Measurements from ENCODE around the gene SLCO4A1. TPM values are rescaled to one million over a fixed set of nuclear protein-coding genes. Genes with fewer than 3 reads are reported as not detected.

The SLCO4A1 gene
- total and polyA plus RNA-seq, 2 experiments from 2014 or later = 0.22 to 0.43 TPM

DNA sequence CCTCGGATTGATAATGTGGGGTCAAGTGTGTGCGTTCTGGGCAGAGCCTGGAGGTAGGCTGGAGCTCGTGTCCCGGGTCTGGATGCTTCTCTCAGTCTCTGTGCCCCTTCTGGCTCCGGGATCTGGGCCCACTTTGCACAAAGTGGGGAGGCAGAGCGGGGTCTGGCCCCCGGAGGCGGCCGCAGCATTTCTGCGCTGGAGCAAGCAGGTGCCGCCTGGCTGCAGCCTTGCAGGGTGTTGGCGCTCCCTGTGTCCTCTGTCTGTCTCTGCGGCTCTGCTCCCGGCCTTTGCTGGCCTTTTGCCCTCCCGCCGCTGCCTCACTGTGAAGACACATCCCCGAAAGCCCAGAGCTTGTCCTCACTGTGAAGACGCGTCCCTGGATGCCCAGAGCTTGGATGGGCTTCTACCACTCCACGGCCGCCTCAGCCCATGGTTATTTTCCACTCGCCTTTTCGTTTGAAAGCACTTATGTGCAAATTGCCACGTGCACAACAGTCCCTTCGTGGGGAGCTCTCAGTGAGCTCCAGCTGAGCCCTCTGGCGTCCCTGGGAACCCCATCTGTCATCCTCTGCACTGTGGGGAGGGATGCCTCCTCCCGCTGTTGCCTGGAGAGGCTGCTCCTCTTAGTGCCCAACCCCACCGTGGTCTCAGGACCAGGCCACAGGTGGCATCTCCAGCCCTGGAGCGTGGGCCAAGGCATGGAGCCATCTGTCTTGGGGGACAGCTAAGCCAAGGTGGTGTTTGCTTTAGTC lies 17.4 kb downstream of the SLCO4A1 start:
- no peaks in the 10 kb centered on the region for H3K27me3 ChIP-seq (replicated peaks; ENCODE audit: insufficient read depth)
- no peak overlapping the region for H2AFZ ChIP-seq
- H4K20me1 ChIP-seq (ENCODE audit: insufficient read depth) = no peaks in the 10 kb centered on the region
- H3K9me2 ChIP-seq (ENCODE audit: insufficient read depth) = no peaks in the 10 kb centered on the region
- no peaks in the 10 kb centered on the region for H3K9me3 ChIP-seq (ENCODE audit: low read depth)
- no peaks in the 10 kb centered on the region for H3K36me3 ChIP-seq (ENCODE audit: low read depth)
- TF ChIP-seq EZH2phosphoT487 (IDR thresholded peaks at IDR 0.05; ENCODE audit: insufficient read depth, low read depth) (no peak), EZH2 (IDR thresholded peaks at IDR 0.05; ENCODE audit: insufficient read depth, poor library complexity, severe bottlenecking) (no peak)
- no peaks in the 10 kb centered on the region for H3F3A ChIP-seq (ENCODE audit: insufficient read depth)
- no peak for DNase-seq
- no peaks in the 10 kb centered on the region for H3K79me2 ChIP-seq (ENCODE audit: insufficient read depth)
- 84 to 87% methylated on average over 29 of the region's 29 CpGs for WGBS, 2 experiments (ENCODE audit: low coverage in 1 of 2, low lambda C conversion rate in 2 of 2, missing lambda C conversion rate in 2 of 2)
- no peak overlapping the region for H3K27ac ChIP-seq
- in situ Hi-C loops (cut with MboI) = no loop called here
- H3K9ac ChIP-seq = no peak overlapping the region
- no peak overlapping the region for H3K4me3 ChIP-seq
- H3K4me2 ChIP-seq (ENCODE audit: unreplicated experiment) = no peak overlapping the region
- H3K4me1 ChIP-seq (ENCODE audit: insufficient read depth) = peaks cover 7% of the 10 kb centered on the region; the same call in 1 of the 2 replicates

DNA sequence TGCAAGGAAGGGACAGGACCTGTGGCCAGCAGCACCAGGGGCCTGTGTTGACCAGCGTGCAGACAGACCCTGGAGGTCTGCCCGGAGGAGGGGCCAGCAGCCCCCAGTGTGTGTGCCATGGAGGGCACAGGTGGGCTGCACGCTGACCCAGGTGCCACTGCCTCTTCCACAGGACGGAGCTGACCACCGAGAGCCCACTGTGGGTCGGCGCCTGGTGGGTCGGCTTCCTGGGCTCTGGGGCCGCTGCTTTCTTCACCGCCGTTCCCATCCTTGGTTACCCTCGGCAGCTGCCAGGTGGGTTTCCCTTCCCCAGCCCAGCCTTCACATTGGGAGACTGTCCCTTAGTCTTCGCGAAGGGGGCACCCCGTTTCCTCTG lies 17.9 kb downstream of the SLCO4A1 start:
- Histone ChIP-seq H3K9me3 (ENCODE audit: low read depth) (no peaks in the 10 kb centered on the region), H3K79me2 (ENCODE audit: insufficient read depth) (no peaks in the 10 kb centered on the region), H3K4me2 (ENCODE audit: unreplicated experiment) (no peak overlapping the region), H3K4me1 (ENCODE audit: insufficient read depth) (peaks cover 7% of the 10 kb centered on the region; the same call in 1 of the 2 replicates), H3K4me3 (no peak overlapping the region), H3K9me2 (ENCODE audit: insufficient read depth) (no peaks in the 10 kb centered on the region), H3F3A (ENCODE audit: insufficient read depth) (no peaks in the 10 kb centered on the region), H3K9ac (no peak overlapping the region), H2AFZ (no peak overlapping the region), H4K20me1 (ENCODE audit: insufficient read depth) (no peaks in the 10 kb centered on the region), H3K27me3 (replicated peaks; ENCODE audit: insufficient read depth) (no peaks in the 10 kb centered on the region), H3K36me3 (ENCODE audit: low read depth) (no peaks in the 10 kb centered on the region), H3K27ac (no peak overlapping the region)
- DNase-seq = no peak
- TF ChIP-seq EZH2 (IDR thresholded peaks at IDR 0.05; ENCODE audit: insufficient read depth, poor library complexity, severe bottlenecking) (no peak), EZH2phosphoT487 (IDR thresholded peaks at IDR 0.05; ENCODE audit: insufficient read depth, low read depth) (no peak)
- 93 to 95% methylated on average over 10 to 15 of the region's 15 CpGs for WGBS, 2 experiments (ENCODE audit: low coverage in 1 of 2, low lambda C conversion rate in 2 of 2, missing lambda C conversion rate in 2 of 2)
- in situ Hi-C loops (cut with MboI) = no loop called here

DNA sequence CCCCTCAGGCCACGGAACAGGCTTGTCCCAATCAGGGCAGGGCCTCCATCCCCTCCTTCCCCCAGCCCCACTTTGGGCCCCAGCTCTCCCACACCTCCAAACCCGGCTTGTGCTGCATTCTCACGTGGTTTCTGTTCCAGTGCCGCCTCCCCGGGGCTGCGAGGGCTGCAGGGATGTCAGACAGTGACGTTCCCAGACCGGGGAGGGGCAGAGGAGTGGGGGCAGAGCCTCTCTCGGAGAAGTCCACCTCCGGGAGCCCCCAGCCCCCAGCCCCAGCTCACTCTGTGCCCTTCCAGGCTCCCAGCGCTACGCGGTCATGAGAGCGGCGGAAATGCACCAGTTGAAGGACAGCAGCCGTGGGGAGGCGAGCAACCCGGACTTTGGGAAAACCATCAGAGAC lies 18.5 kb downstream of the SLCO4A1 start:
- Histone ChIP-seq H4K20me1 (ENCODE audit: insufficient read depth) (no peaks in the 10 kb centered on the region), H2AFZ (no peak overlapping the region), H3K4me2 (ENCODE audit: unreplicated experiment) (no peak overlapping the region), H3K27ac (no peak overlapping the region), H3K9me3 (ENCODE audit: low read depth) (no peaks in the 10 kb centered on the region), H3K36me3 (ENCODE audit: low read depth) (no peaks in the 10 kb centered on the region), H3K9ac (no peak overlapping the region), H3K79me2 (ENCODE audit: insufficient read depth) (no peaks in the 10 kb centered on the region), H3K9me2 (ENCODE audit: insufficient read depth) (no peaks in the 10 kb centered on the region), H3F3A (ENCODE audit: insufficient read depth) (no peaks in the 10 kb centered on the region), H3K4me1 (ENCODE audit: insufficient read depth) (peaks cover 7% of the 10 kb centered on the region; the same call in 1 of the 2 replicates), H3K4me3 (no peak overlapping the region), H3K27me3 (replicated peaks; ENCODE audit: insufficient read depth) (no peaks in the 10 kb centered on the region)
- 68 to 95% methylated on average over 7 to 18 of the region's 18 CpGs for WGBS, 2 experiments (ENCODE audit: low coverage in 1 of 2, low lambda C conversion rate in 2 of 2, missing lambda C conversion rate in 2 of 2)
- DNase-seq = no peak
- in situ Hi-C loops (cut with MboI) = no loop called here
- no peak for TF ChIP-seq EZH2phosphoT487 (IDR thresholded peaks at IDR 0.05; ENCODE audit: insufficient read depth, low read depth)

DNA sequence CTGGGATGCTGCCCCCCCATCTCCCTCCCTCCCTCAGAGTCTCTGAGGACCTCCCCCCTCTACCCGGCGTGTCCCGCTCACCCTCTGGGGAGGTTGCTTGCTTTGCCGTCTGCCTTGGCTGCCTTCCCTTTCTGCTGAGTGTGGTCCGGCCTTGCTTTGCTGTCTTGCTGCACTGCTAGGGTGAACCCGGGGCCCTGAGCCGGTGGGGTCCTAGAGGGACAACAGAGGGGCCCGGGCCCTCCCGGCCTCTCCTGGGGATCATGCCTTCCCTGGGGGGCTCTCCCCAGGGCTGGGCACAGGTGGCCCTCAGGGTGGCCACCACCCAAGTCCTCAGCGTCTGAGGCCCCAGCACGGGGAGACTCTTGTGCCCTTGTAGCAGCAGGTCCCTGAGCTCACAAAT lies 19.3 kb downstream of the SLCO4A1 start:
- 78% methylated on average over 8 to 11 of the region's 11 CpGs for WGBS, 2 experiments (ENCODE audit: low coverage in 1 of 2, low lambda C conversion rate in 2 of 2, missing lambda C conversion rate in 2 of 2)
- Histone ChIP-seq H3K79me2 (ENCODE audit: insufficient read depth) (no peaks in the 10 kb centered on the region), H3K27me3 (replicated peaks; ENCODE audit: insufficient read depth) (no peaks in the 10 kb centered on the region), H4K20me1 (ENCODE audit: insufficient read depth) (no peaks in the 10 kb centered on the region), H2AFZ (no peak overlapping the region), H3K36me3 (ENCODE audit: low read depth) (no peaks in the 10 kb centered on the region), H3K4me3 (no peak overlapping the region), H3K4me1 (ENCODE audit: insufficient read depth) (peaks cover 7% of the 10 kb centered on the region; the same call in 1 of the 2 replicates), H3K9ac (no peak overlapping the region), H3F3A (ENCODE audit: insufficient read depth) (no peaks in the 10 kb centered on the region), H3K27ac (no peak overlapping the region), H3K9me2 (ENCODE audit: insufficient read depth) (no peaks in the 10 kb centered on the region), H3K9me3 (ENCODE audit: low read depth) (no peaks in the 10 kb centered on the region), H3K4me2 (ENCODE audit: unreplicated experiment) (no peak overlapping the region)
- no peak for DNase-seq
- in situ Hi-C loops (cut with MboI) = no loop called here
- no peak for TF ChIP-seq EZH2phosphoT487 (IDR thresholded peaks at IDR 0.05; ENCODE audit: insufficient read depth, low read depth)
- TF ChIP-seq EZH2 (IDR thresholded peaks at IDR 0.05; ENCODE audit: insufficient read depth, poor library complexity, severe bottlenecking) = no peak

Data from GM23248 (cell line).